Measurements from ENCODE around the gene FAM120AOS.
"Not testable (repeated sequence)": the region's sequence is repeated elsewhere in the genome, so short reads cannot be mapped to it uniquely, and the experiment has no call there.

FAM120AOS gene

DNA sequence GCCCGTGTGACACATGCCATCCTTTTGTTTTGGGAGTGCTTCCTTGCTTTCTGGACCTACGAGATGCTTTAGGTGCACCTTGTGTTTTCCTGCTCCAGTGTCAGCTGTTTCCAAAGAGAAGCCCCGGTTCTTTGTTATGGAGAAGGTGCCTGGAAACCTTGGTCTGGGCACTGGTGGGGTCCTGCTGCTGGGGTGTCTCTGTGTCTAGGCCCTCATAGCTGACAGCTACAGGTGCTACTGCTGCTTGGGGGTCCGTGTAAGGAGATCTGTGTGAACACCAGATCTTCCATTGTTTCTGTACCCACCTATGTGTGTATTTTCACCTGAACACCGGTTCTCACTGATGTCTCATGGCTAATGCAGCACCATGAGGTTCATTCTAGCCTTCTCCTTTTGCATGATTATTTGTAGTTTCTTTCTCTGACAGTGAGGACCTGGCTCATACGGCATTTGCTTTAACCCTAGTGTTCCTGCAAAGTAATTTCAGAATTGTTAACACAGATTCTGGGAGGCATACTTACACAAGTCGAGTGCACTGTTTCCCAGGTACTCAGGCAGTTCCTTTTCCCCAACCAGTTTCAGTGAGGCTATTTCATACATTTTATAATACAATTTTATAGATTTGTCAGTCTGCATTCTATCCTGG is 13.2 kb upstream of the FAM120AOS start:
- no peak for DNase-seq

DNA sequence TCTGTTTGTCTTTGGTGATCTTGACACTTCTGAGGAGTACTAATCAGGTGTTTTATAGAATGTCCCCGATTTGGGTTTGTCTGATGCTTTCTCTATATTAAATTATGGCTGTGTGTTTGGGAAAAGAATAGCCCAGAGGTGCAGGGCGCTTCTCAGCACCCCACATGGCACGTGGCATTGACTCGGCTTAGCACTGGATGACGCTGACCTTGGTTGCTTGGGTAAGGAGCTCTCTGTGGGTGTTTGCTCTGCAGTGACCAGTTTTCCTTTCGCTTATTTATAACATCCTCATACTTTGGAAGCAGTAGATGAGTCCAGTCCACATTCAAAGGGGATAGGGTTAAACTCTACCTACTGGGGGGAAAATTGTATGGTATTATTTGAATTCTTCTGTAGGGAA is 12.5 kb upstream of the FAM120AOS start:
- DNase-seq, result no peak

GRCh38 chr9:93464876-93465275 is 11.5 kb upstream of the FAM120AOS start:
- no peak for DNase-seq

DNA sequence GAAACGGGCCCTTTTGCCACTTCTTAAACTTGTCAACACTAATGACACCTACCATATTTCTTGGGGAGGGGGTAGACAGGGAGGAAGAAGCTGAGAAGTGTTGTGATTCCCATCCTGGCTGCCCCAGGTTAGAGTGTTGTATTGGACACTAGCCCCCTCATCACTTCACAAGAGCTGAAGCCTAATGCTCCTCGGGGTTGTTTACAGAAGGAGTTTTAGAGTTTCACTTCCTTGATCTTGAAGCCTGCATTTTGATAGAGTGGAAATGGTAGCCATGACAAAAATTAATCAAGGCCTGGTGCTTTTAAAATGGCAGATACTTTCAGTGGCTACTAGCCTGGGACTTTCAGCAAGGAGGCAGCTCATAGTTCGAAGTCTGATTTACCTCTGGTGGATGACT is 11.0 kb upstream of the FAM120AOS start:
- DNase-seq, result no peak

GRCh38 chr9:93463638-93464248 is 10.4 kb upstream of the FAM120AOS start:
- peak; percentile 10 for DNase-seq

DNA sequence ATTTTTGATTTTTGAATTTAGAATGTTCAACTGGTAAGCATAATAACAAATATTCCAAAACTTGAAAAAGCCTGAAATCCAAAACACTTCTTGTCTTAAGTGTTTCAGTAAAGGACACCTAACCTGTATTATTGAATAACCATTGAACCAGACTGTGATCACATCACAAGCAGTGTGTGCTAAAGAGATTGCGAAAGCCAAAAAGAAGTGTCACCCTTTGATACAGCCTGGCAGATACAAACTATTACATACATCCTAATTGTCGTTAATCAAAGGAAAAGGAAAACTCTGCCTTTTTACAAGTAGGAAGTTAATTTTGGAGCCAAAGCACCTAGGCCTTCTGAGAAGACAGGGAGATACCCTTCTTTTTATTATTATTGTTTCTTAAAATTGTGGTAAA is 8.4 kb upstream of the FAM120AOS start:
- no peak for DNase-seq

DNA sequence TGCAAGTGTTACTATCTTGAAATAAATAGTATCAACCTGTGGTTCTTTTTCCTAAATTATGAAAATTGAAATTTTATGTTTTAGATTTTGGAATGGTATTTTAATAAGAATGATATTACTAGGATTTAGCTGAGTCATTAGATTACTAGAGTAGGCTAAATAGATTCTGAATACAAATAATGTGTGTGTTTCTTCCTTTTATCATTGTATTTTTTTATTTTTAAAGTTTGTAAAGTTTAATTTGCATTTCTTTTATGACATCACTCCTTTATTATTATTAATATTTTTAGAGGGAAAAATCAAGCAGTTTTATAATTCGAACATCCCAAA is 8.0 kb upstream of the FAM120AOS start:
- DNase-seq, result no peak

DNA sequence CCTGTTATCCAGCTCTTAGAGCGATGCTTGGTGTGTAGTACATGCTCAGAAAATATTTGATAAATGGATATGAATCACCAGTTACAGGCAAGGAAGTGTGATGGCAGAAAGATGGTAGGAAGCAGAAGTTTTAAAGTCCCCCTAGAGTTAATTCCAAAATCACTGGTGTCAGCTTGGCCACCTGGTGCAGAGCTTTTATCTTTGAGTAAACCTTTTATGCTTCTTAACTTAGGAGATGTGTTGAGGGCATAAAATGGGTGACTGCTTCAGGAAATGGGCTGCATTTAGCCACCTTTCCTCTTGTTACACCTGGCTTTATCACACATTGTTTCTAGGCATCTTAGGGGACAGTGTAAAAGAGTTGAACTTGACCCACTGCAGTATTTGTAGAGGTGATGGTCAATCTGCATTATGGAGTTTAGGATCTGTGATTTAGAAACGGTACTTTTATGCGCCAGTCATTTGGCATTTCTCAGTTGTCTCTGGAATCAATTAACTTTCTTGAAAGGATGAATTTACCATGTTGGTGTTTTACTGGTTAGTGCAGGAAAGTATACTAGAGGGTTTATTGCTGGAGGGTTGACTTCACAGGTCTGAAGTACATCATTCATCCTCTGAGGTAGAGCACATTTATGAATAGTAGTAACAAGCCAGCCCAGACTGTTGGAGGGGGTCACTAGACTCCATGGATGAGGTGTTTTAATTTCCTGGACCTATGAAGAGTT is 7.5 kb upstream of the FAM120AOS start:
- DNase-seq, result no peak

DNA sequence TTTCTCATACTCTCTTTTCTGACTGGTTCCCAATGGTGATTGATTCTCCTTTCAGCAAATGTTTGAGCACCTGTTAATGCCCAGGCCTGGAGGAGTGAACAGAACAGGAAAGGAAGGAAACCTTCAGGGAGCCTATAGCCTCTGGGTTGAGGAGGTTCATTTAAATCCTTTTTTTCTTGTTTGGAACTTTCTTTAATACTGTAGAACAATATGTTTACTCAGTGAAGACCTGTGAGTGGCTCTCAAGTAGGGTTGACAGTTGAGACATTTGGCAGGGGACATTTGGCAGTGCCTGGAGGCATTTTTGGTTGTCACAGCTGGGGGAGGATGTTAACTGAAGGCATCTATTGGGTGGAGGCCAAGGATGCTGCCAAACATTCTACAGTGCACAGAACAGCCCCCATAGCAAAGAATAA is 6.1 kb upstream of the FAM120AOS start:
- DNase-seq, result no peak

DNA sequence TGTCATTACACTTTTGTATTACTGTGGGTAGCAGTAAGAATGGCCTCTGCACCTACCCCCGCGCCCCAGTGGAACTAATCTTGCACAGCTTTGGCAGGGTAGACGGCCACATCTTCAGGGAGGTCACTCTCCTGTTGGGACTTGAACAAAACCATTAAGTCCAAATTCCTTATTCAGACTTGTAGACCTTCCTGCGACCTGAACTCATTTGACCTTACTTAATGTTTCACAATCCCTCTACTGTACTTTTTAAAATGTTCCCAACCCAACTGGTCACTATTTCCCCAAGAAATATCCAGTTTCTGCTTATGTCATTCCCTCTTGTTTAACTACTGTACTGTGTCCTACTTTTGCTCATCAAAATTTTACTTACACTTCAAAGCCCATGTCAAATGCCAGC is 5.3 kb upstream of the FAM120AOS start:
- DNase-seq, result no peak

DNA sequence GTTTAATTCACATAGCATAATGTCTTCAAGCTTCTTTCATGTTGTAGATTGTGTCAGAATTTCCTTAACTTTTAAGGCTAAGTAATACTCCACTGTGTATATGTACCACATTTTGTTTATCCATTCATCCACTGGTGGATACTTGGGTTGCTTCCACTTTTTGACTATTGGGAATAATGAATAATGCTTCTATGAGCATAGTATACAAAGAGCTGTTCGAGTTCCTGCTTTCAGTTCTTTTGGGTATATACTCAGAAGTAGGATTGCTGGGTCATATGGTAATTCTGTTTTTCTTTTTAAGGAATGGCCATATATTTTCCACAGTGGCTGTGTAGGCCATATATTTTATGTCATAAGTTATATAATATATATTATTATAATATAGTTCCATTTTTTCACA is 3.6 kb upstream of the FAM120AOS start:
- DNase-seq, result no peak

GRCh38 chr9:93456504-93456903 is 3.1 kb upstream of the FAM120AOS start:
- DNase-seq, result no peak

DNA sequence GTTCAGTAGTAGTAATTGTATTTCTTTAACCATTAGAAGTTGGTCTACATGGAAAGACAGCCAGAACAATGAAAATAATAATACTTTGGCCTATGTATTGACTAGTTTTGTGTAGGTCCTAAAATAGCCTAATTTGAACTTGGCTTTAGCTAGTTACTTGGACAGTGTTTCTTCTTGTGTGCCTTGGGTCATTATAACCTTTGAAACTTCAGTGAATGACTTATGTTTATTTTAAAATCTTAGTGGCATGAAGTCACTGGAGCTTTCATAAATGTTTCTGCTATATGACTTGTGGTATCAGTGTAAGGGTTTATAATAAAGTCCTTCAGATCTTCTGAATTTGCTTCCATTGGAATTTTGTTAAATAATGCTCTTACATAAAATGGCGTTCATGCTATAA is 2.6 kb upstream of the FAM120AOS start:
- no peak for DNase-seq

DNA sequence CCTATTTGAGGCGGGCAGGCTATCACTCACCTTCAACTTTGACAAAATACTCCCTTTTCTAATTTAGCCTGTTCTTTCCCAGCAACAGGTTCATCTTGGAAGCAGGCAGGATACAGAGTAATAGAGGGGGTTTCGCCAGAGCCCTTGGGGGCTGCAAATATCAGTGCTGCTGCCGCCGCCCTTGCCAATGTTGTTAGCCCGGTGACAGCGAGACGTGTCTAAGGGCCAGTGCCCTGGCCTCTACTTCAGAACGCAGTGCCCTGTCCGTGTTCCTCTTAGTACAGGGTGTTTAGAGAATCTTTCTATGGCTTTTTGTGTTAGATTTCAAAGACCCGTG is 703 bp downstream of the FAM120AOS start:
- no peak for DNase-seq

GRCh38 chr9:93451849-93452709 is 1.3 kb downstream of the FAM120AOS start:
- no peak for DNase-seq

GRCh38 chr9:93450945-93451815 is 2.2 kb downstream of the FAM120AOS start, which contains the start of gene FAM120A:
Gene FAM120A (plus strand): TSS chr9:93451685. CDS start chr9:93451916, 231 bp downstream.
- DNase-seq, result peak; percentile 55

DNA sequence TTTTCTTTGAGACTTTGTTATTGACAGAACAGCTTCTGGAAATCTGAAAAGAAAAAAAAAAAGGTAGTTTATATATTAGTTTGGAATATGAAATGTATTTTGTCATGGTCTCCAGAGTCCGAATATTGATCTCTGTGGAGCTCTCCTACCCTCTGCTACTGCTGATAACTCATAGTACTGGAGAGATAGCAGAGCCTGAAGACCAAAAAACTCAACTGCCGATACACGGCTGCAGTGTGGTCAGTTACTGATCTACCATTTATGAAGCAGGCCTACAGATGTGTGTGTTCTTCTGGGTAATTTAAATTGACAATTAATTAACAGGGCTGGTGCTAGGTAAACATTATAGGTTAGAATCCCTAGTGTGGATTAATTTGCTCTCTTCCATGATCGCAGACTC is 5.7 kb downstream of the FAM120AOS start:
- no peak for DNase-seq

DNA sequence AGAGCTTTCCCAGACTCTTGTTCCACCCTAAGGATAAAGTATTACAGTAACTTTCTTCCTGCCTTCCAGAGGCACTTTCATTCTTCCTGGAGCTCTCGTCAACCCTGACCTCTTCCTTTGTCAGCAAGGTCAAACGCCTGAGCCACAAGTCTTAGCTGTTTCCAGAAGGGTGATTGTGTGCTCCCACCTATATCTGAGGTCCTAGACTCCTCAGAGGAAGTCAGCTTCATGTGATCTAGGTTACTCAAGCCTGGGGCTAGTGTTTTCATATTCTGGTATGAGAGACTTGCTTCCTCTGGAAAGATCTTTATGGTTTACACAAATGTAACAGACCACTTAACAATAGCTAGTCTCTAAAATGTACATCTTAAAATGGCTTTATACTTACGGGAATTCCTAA is 7.3 kb downstream of the FAM120AOS start:
- DNase-seq, result no peak

DNA sequence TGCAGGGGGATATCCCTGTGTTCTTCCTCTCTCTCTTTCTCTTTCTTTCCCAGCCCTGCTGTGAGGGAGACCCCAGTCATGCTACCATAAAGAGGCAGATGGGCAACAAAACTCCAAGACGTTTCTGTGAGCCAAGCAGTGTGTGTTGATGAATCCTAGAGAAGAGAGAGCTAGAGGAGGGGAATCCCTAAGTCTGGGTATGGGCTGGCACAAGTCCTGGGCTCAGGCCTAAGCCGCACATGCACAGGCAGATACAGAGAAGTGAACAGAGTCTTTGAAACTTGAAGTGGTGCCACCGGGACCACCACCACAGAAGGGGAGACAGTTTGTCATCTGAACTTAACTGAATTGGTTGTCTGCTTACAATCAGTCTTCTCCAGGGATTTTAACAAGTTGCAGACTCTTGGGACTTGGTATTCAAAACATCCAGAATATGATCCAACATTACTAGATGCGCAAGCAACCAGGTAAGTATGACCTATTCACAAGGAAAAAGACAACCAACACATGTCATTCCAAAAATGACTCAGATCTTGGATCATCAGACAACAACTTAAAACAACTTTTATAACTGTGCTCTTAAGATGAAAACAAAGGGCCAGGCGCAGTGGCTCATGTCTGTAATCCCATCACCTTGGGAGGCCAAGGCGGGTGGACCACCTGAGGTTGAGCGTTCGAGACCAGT is 12.3 kb downstream of the FAM120AOS start:
- no peak for DNase-seq

- not testable (repeated sequence) for DNase-seq
Measured at GRCh38 chr9:93439301-93439700, 14.1 kb downstream of the FAM120AOS start.

DNA sequence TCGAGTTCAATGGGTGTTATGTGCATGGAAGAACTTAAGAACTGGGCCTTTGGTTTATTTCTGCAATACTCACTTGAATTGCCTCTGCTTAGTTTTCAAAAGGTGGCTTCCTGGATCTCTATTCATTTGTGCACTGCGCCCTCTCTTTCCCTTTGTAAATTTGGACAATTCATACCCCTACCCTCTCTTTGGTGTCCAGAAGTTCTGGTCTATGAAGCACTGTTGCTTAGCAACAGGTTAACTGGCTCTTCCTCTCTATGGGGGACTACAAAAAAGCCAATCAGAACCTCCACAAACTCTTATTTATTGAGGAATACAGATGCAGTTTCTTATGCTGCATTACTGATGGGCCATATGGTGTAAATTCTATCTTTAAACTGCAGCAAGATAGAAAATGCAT is 15.4 kb downstream of the FAM120AOS start:
- DNase-seq, result no peak

All from DMS153 (cell line).